HG03066 (cell line): ENCODE results near the gene PHF2.

Experiments
- ATAC-seq: cut with Tn5 transposase; IDR thresholded peaks from one replicate; pipeline ENCODE4 v1.9.1; 2021; ENCODE audit warnings: low read depth; ENCODE audit not compliant: unreplicated experiment

The PHF2 gene

GRCh38 chr9:93598647-93599241 is 22.4 kb downstream of the PHF2 start:
- no peak for ATAC-seq

GRCh38 chr9:93599571-93600403 is 23.4 kb downstream of the PHF2 start:
- no peak for ATAC-seq

- no peak for ATAC-seq
Observed at GRCh38 chr9:93600504-93600903, 24.1 kb downstream of the PHF2 start.

GRCh38 chr9:93601063-93601462 is 24.7 kb downstream of the PHF2 start:
- no peak for ATAC-seq

GRCh38 chr9:93601666-93602065 is 25.3 kb downstream of the PHF2 start:
- ATAC-seq: no peak

- ATAC-seq: no peak
Observed at GRCh38 chr9:93603011-93603410, 26.6 kb downstream of the PHF2 start.

DNA sequence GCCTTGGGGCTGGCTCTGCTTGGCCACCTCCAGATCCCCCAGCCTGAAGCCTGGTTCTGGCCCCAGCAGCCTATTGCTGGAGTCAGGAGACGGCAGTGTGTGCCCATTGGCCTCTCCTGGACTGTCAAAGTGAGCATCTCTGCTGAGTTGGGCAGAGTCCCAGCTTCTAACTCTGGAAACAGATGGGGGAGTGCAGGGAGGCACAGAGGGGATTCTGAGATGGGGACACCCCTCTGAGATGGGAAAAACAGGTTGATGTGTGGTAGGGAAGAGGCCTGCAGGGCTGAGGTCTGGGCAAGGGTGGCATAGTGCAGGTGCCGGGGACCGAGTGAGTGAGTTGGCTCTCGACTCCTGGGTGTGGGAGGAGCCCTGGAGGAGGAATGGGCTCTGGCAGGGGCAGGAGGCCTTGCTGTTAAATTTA is 27.5 kb downstream of the PHF2 start:
- no peak for ATAC-seq

DNA sequence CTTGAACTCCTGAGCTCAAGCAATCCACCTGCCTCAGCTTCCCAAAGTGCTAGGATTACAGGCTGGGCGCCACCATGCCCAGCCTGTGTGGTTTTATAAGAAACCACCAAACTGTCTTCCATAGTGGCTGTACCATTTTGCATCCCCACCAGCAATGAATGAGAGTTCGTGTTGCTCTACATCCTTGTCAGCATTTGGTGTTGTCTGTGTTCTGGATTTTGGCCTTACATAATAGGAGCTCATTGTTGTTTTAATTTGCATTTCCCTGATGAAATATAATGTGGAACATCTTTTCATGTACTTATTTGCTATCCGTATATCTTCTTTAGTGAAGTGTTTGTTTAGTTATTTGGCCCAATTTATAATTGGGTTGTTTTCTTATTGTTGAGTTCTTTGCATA is 29.8 kb downstream of the PHF2 start:
- no peak for ATAC-seq

DNA sequence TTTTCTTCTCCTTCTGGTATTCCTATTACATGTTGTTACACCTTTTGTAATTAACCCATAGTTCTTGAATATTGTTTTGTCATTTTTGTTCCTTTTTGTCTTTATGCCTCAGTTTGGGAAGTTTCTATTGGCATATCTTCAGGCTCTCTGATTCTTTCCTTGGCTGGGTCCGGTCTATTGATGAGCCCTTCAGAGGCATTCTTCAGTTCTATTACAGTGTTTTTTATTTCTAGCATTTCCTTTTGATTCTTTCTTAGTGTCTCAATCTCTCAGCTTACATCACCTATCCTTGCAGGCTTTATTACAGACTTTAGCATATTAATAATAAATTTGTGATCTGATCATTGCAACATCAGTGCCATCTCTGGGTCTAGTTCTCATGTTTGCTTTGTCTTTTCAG is 33.8 kb downstream of the PHF2 start:
- ATAC-seq: no peak

DNA sequence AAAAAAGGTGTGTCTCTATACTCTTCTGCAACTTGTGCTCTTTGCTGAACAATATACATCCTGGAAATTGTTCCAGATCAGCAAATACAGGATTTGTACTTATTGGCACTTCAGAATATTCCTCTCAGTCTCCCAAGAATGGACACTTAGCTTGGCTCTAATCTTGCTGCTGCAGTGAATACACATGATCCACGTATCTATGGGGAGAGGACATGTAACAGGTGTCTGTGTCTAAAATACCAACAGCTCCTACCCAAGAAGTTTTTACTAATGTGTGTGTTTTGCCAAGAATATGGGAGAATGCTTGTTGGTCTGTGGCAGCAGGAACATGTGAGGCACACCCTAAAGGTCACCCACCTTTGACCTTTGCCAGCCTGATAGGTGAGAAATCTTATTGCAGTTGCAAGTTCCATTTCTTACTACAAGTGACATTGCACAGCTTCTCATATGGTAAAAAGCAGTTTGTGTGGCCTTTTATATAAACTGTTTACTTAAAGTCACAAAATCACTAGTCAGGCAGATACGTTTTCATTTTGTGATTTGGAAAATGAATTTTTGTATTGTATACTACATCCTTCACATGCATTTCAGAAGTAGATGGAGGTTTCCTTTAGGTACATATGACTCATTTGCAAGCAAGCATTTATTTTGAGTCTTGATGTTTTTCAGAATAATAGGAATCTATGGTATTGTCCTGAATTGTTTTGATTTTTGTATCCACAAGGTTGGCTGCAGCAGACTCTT is 35.8 kb downstream of the PHF2 start:
- no peak for ATAC-seq

DNA sequence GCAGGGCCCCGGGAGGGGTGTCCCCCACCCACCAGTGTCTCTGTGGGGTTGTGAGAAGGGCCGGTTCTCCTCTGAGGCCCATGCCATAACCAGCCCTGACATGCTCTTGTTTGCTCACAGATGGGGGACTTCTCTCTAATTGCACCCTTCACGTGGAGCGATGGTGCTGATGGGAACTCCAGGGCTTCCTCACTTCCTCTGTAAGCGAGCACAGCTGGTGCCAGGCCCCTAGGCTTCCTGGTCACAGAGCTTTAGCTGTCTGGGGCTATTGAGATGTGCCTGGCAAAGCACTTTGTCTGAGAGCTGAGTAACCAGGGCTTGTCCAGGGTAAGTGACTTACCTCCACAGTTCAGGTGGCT is 36.4 kb downstream of the PHF2 start:
- ATAC-seq: peak; percentile 68

GRCh38 chr9:93613174-93613573 is 36.8 kb downstream of the PHF2 start:
- ATAC-seq: no peak

DNA sequence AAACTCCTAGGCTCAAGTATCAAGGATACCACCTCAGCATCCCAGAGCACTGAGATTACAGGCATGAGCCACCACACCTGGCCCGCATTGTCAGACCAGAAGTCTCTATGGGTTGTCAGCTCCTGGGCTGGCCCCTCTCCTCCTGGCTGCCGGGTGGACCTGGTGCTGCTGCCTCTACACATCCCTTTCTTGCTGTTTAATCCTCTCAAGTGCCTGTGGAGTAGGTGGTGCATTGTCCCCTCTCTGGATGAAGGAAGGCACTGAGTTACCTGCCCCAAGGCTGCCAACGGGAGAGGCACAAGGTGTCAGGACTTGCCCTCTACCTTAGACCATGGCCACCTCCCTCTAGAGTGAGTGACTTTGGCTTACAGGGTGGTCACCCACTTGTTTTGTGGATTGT is 37.4 kb downstream of the PHF2 start:
- ATAC-seq: no peak

GRCh38 chr9:93614830-93615468 is 38.6 kb downstream of the PHF2 start:
- ATAC-seq: no peak

DNA sequence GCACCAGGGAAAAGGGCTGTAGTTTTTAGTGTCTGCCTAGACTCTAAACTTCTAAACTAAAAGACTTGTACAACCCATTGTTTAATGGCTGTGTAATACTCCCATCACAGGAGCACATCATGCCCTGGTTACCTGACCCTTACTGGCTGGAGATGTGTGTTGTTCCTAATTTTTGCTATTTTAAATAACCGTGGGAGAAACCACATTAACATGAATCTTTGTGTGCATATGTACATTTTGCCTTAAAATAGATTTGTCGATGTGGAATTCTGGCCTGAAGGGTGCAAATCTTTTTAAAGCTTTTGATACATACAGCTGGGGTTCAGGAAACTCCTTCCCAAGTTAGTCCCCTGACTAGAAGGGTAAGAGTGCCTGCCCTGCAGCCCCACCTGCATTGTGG is 39.7 kb downstream of the PHF2 start:
- no peak for ATAC-seq

DNA sequence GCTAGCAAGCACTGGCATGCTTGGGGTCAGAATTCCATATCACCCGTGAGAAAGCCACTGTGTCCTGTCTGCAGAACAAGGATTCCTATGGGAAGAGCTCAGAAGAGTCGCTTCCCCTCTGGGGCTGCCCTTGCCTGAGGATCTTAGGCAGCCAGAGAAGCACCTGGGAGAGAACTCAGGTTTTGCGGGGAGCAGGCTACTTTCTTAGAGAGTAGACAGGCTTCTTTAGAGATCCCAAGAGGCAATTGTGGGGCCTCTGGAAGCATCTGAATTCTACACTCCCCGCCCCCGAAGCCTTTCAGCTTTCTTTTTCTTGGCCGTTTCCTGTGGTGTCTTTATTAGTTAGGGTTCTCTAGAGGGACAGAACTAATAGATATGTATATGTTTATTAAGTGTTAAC is 40.9 kb downstream of the PHF2 start:
- ATAC-seq: no peak

DNA sequence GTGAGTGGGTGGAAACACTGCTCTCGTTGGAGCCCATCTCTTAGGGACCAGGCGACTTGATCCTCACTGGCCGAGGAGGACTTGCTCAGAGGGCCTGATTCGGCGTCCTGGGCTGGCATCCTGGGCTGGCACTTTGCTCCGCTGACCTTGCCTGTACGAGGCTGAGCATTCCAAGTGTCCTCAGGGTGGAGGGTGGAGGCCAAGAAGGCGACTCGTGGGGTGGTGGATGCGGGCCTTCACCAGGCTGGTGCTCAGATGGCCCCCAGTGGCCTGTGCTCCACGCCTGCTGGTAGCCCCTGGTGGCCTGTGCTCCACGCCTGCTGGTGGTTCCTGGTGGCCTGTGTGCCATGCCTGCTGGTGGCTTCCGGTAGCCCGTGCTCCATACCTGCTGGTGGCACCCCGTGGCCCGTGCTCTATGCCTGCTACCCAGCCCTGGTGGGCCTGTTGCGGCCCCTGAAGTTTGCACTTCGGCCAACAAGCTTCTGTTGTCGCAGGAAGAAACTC is 42.9 kb downstream of the PHF2 start:
- ATAC-seq: no peak

- ATAC-seq: no peak
Observed at GRCh38 chr9:93620041-93620506, 43.7 kb downstream of the PHF2 start.

GRCh38 chr9:93620881-93621820 is 44.8 kb downstream of the PHF2 start:
- ATAC-seq: no peak

DNA sequence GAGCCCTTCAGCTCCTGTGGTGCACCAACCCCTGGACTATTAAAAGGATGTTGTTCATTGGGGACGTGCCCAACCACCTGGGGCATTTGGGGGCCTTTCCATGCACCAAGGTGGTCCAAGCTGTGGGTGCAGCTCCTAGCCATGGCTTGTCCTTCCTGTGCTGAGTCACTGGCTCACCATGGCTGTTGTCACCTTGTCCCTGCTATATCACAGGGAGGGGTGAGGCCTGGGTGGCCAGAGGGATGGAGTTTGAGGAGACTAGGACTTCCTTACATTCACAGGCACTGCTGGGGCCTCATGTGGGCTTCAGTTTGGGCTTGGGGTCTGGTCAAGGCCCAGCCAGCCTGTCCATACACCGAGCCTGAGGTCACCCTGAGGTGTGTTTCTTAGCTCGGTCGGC is 45.5 kb downstream of the PHF2 start:
- ATAC-seq: no peak
